GM12874 (cell line): ENCODE measurements around the gene TSPAN16.

Experiments used
- CTCF ChIP-seq: IDR thresholded peaks from 2 replicates; pipeline ENCODE4 v1.5.1; 2011; ENCODE audit warnings: low read depth, mild to moderate bottlenecking, control low read depth, low read length, moderate library complexity; ENCODE audit not compliant: insufficient read depth

The TSPAN16 gene

GRCh38 chr19:11364935-11365334, 69.0 kb downstream of the TSPAN16 start:
- no peak for TF ChIP-seq CTCF
